Lung microvascular endothelial cell (primary cell): ENCODE results near the gene TLR9. TPM values are rescaled to one million over a fixed set of nuclear protein-coding genes. Genes with fewer than 3 reads are reported as not detected.

Source experiments
- DNase-seq, 2 donors: peaks; one replicate each; pipeline versions ENCODE4 v3.0.0 to v3.0.0-alpha.2; 2010; ENCODE audit warnings: low read depth in 2 of 2
- total RNA-seq: library from RNA; depleted of rRNA; stranded (reverse); fragments of >200 nt; gene quantifications from 2 replicates; pipeline ENCODE4 v1.2.1, GENCODE V29; 2014

The TLR9 gene
- total RNA-seq, 1 donor from 2014 or later, result not detected

GRCh38 chr3:52174896-52175295 lies 50.5 kb downstream of the TLR9 start:
- DNase-seq, result no peak

GRCh38 chr3:52173101-52173500 lies 52.3 kb downstream of the TLR9 start:
- no peak for DNase-seq

GRCh38 chr3:52172262-52172757 lies 53.1 kb downstream of the TLR9 start:
- DNase-seq, result no peak

- DNase-seq, result peak in 1 of 2 donors; percentile 32
Observed at GRCh38 chr3:52171514-52172261, 53.8 kb downstream of the TLR9 start.

Other genes starting within 250 kb of the TLR9 start
- gene ACY1, start 242.1 kb downstream of the TLR9 start, total RNA-seq, result 10.7 and 22.2 TPM in 2 replicates
- 760 and 1,004 TPM in 2 replicates for gene RPL29, start 229.8 kb downstream of the TLR9 start, total RNA-seq
- gene DUSP7, start 169.1 kb downstream of the TLR9 start, total RNA-seq, result 5.4 and 6.2 TPM in 2 replicates
- gene POC1A, start 71.2 kb downstream of the TLR9 start, total RNA-seq, result 4.0 and 8.7 TPM in 2 replicates
- 28.4 and 35.5 TPM in 2 replicates for gene ALAS1, start 27.5 kb downstream of the TLR9 start, total RNA-seq
- gene TWF2, start 13.5 kb upstream of the TLR9 start, total RNA-seq, result 74.6 and 102 TPM in 2 replicates
- 10.9 and 14.3 TPM in 2 replicates for gene PPM1M, start 20.1 kb upstream of the TLR9 start, total RNA-seq
- gene WDR82, start 53.0 kb upstream of the TLR9 start, total RNA-seq, result 70.0 and 78.8 TPM in 2 replicates
- gene GLYCTK, start 62.2 kb upstream of the TLR9 start, total RNA-seq, result 18.1 and 21.1 TPM in 2 replicates
- 1.1 and 2.6 TPM in 2 replicates for gene DNAH1, start 90.7 kb upstream of the TLR9 start, total RNA-seq
- gene BAP1, start 184.4 kb upstream of the TLR9 start, total RNA-seq, result 66.7 and 84.7 TPM in 2 replicates
- 3.1 and 3.6 TPM in 2 replicates for gene PHF7, start 185.0 kb upstream of the TLR9 start, total RNA-seq
- 12.9 and 30.5 TPM in 2 replicates for gene SEMA3G, start 219.5 kb upstream of the TLR9 start, total RNA-seq
- 0.22 TPM in 1 of 2 replicates, not detected in the other for gene TNNC1, start 228.4 kb upstream of the TLR9 start, total RNA-seq
- 26.2 and 38.1 TPM in 2 replicates for gene NISCH, start 230.0 kb upstream of the TLR9 start, total RNA-seq